Activated naive CD4-positive, alpha-beta T cell treated with anti-CD3 and anti-CD28 coated beads, Interleukin-2, amount 50 U/mL, for 24 hours (primary cell): ENCODE results near the gene HNF4A.
"Not testable (repeated sequence)": the region's sequence is repeated elsewhere in the genome, so short reads cannot be mapped to it uniquely, and the experiment has no call there.

ENCODE experiments used
- H3K27ac Mint-ChIP-seq: one replicate; pipeline ENCODE4 v1.8.0; 2021; ENCODE audit warnings: mild to moderate bottlenecking, mixed read lengths
- H3K27me3 Mint-ChIP-seq: one replicate; pipeline ENCODE4 v1.8.0; 2021; ENCODE audit warnings: mixed read lengths
- H3K36me3 Mint-ChIP-seq: one replicate; pipeline ENCODE4 v1.8.0; 2021; ENCODE audit warnings: mixed read lengths
- H3K4me1 Mint-ChIP-seq: one replicate; pipeline ENCODE4 v1.8.0; 2021; ENCODE audit warnings: mixed read lengths
- H3K4me3 Mint-ChIP-seq: one replicate; pipeline ENCODE4 v1.8.0; 2021; ENCODE audit warnings: mild to moderate bottlenecking, mixed read lengths
- H3K9me3 Mint-ChIP-seq: one replicate; pipeline ENCODE4 v1.8.0; 2021; ENCODE audit warnings: mixed read lengths

Gene HNF4A

DNA sequence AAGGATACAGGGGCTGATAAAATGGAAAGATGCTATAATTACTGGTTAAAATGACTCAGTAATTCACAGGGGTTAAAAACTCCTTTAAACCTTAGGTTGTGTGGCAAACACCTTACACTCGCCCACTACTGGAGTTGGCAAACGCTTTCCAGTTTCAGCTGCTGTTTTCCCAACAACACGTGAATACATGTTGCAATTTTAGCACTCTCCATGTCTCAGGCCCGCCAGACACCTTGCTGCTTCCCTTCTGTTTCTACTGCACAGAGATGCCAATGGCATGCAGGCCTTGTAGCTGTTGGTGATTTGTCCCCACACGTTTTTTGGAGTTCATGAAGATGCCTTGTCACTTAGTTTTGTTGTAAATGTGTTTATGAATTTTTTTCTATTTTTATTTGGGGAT, 114.8 kb downstream of the HNF4A start:
- no peak overlapping the region for H3K27ac Mint-ChIP-seq
- H3K4me1 Mint-ChIP-seq, result peaks cover 5% of the 10 kb centered on the region
- no peak overlapping the region for H3K4me3 Mint-ChIP-seq
- no peaks in the 10 kb centered on the region for H3K36me3 Mint-ChIP-seq
- no peaks in the 10 kb centered on the region for H3K9me3 Mint-ChIP-seq
- no peaks in the 10 kb centered on the region for H3K27me3 Mint-ChIP-seq

GRCh38 chr20:44471481-44471882, 116.0 kb downstream of the HNF4A start:
- no peak overlapping the region for H3K27ac Mint-ChIP-seq
- H3K9me3 Mint-ChIP-seq, result no peaks in the 10 kb centered on the region
- peaks cover 12% of the 10 kb centered on the region for H3K4me1 Mint-ChIP-seq
- H3K27me3 Mint-ChIP-seq, result no peaks in the 10 kb centered on the region
- H3K36me3 Mint-ChIP-seq, result no peaks in the 10 kb centered on the region
- no peak overlapping the region for H3K4me3 Mint-ChIP-seq

DNA sequence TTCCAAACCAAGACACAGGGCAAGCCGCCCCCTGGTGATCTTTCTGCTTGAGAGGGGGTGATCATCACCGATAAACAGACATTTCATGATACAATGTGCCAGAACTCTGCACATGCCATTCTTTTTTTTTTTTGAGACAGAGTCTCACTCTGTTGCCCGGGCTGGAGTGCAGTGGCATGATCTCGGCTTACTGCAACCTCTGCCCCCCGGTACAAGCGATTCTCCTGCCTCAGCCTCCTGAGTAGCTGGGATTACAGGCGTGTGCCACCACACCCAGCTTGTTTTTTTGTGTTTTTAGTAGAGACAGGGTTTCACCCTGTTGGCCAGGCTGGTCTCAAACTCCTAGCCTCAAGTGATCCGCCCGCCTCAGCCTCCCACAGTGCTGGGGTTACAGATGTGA, 116.8 kb downstream of the HNF4A start:
- not testable (repeated sequence) for H3K9me3 Mint-ChIP-seq, H3K27me3 Mint-ChIP-seq, H3K27ac Mint-ChIP-seq, H3K36me3 Mint-ChIP-seq, H3K4me3 Mint-ChIP-seq
- H3K4me1 Mint-ChIP-seq, result peaks cover 20% of the 10 kb centered on the region

DNA sequence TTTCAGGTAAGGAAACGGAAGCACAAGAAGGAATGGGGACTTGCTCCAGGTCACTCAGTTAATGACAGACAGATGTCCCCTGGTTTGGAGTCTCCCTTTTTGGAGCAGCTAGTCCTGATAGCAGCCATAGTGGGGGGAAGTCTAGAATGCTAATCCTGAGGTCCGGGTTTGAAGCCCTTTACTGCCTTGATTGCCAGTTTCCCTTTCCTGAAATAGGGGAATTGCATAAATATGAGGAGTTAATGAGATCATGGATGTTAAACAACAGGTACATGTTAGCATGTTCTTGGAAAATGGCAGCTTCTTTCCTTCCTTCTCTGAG, 119.8 kb downstream of the HNF4A start:
- H3K27ac Mint-ChIP-seq, result peak overlapping the region; percentile 97
- no peaks in the 10 kb centered on the region for H3K27me3 Mint-ChIP-seq
- H3K4me3 Mint-ChIP-seq, result peak overlapping the region; percentile 95
- peaks cover 29% of the 10 kb centered on the region for H3K4me1 Mint-ChIP-seq
- no peaks in the 10 kb centered on the region for H3K9me3 Mint-ChIP-seq
- H3K36me3 Mint-ChIP-seq, result peaks cover 3% of the 10 kb centered on the region

DNA sequence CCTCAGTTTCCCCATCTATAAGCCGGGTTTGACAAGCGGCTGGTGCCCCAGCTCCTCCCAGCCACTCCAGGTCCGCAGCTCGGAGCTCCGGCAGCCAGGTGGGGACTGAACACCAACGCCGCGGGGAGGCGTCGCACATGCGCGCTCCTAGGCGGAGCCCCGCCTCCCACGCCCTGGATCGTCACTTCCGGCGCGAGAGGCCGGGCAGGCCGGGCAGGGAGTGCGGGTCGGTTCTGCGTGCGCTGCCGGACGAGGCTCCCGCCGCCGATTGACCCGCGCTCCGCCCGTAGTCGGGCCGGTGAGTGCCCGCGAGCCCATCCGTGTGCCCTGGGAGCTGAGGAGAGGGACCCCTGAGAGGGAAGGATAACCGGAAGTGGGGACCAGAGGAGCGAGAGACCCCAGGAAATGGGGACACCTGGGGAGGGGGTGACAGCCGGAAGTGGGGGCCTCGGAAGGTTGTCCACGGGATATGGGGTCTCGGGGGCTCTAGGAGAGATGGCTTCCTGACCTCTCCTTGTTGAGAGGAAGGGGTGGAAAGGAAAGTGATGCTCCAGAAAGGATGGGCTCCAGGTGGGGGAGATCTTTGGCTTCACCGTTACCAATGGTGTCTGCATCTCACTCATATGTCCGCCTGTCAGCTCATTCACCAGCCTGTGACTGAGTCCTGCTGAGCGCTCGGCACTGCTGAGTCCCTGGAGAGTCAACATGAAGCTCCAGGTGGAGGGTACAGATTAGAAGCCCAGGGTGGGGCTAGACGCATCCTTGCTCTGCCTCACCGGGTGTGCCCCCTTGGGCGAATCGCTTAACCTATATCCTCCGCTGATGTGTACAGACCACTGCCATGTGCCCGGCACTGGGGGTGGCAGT, 120.4 kb downstream of the HNF4A start, which contains the start of gene TTPAL:
TSS of gene TTPAL (plus strand) at position 181 of the 867 bp plus-strand sequence. CDS start 4,126 bp downstream, outside the sequence.
- Mint-ChIP-seq H3K9me3 (no peaks in the 10 kb centered on the region), H3K36me3 (peaks cover 4% of the 10 kb centered on the region), H3K27ac (peak within 1 kb of the TSS; percentile 97), H3K4me3 (peak within 1 kb of the TSS; percentile 95), H3K27me3 (no peaks in the 10 kb centered on the region), H3K4me1 (peaks cover 29% of the 10 kb centered on the region)

DNA sequence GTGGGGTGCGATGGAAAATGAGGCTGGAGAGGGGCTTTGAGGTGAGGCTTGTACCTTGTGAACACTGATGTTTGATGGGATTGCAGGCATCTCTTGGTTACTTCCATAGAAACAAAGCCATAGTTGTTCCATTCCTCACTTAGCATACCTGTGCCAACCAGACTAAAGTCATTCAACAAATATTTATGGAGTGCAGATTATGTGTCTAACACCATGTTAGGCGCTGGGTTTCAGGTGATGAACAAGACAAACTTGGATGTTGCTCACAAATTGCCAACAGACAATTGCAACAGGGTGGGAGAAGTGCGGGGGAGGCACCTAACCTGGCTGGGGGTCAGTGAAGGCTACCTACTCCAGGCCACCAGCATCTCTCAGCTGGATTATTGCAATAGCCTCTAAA, 121.7 kb downstream of the HNF4A start:
- Mint-ChIP-seq H3K36me3 (peaks cover 8% of the 10 kb centered on the region), H3K9me3 (no peaks in the 10 kb centered on the region), H3K4me1 (peaks cover 29% of the 10 kb centered on the region), H3K27ac (no peak overlapping the region), H3K4me3 (peak overlapping the region; percentile 95), H3K27me3 (no peaks in the 10 kb centered on the region)

DNA sequence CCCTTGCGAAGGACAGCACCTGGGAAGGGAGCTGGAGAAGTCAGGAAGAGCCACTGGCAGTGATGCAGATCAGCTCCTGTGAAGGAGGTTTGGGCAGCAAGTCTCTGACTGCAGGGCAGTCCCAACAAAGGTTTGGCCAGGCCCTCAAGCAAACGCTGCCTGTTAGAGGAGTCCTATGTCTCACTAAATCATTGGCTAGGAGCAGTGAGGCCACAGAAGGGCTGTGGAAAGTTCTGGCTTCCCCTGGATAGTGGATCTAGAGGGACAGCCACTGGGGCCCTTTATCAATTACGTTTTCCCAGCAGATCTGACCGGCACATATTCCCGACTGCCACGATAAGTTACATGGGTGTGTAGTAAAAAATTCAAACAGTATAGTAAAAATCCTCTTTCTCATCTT, 122.7 kb downstream of the HNF4A start:
- H3K27ac Mint-ChIP-seq, result peak overlapping the region; percentile 38

GRCh38 chr20:44479643-44480042, 124.1 kb downstream of the HNF4A start:
- no peaks in the 10 kb centered on the region for H3K27me3 Mint-ChIP-seq
- H3K4me3 Mint-ChIP-seq, result no peak overlapping the region
- H3K36me3 Mint-ChIP-seq, result peaks cover 8% of the 10 kb centered on the region
- H3K9me3 Mint-ChIP-seq, result no peaks in the 10 kb centered on the region
- H3K4me1 Mint-ChIP-seq, result peaks cover 29% of the 10 kb centered on the region
- H3K27ac Mint-ChIP-seq, result no peak overlapping the region

More for the DNA sequence above, 122.7 kb downstream of the HNF4A start:
- no peak overlapping the region for H3K4me3 Mint-ChIP-seq
- H3K4me1 Mint-ChIP-seq, result peaks cover 29% of the 10 kb centered on the region
- no peaks in the 10 kb centered on the region for H3K9me3 Mint-ChIP-seq
- no peaks in the 10 kb centered on the region for H3K27me3 Mint-ChIP-seq
- H3K36me3 Mint-ChIP-seq, result peaks cover 8% of the 10 kb centered on the region

GRCh38 chr20:44480097-44480496, 124.6 kb downstream of the HNF4A start:
- H3K4me1 Mint-ChIP-seq, result peaks cover 28% of the 10 kb centered on the region
- H3K36me3 Mint-ChIP-seq, result peaks cover 10% of the 10 kb centered on the region
- H3K27me3 Mint-ChIP-seq, result no peaks in the 10 kb centered on the region
- no peak overlapping the region for H3K27ac Mint-ChIP-seq
- H3K9me3 Mint-ChIP-seq, result no peaks in the 10 kb centered on the region
- no peak overlapping the region for H3K4me3 Mint-ChIP-seq

DNA sequence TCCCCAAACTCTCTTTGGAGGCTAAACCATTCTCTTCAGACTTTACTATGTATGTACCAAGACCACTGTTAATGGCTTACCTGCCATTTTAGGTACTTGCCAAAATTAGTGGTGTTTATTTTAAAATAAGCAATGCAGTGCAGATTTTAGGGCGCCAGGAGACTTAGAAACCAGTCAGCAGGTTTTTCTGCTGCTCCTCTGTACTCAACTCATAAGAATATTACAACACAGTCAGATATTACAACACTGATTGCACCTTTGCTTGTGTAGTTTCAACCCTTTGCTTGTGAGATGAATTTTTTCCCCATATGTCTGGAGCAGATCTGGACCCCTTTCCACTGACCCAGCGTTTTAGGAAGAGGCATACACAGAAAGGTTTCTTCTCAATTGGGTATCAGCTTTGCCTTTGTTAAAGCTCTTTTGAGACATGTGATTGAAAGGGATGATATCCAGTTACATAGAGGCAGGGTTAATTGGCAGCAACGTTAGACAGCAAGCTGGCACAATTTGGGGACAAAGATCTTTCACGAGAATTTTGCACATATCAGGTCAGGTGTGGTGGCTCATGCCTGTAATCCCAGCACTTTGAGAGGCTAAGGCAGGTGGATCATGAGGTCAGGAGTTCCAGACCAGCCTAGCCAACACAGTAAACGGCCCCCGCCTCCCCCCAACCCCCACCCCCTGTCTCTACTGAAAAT, 126.4 kb downstream of the HNF4A start:
- H3K9me3 Mint-ChIP-seq, result no peaks in the 10 kb centered on the region
- H3K27me3 Mint-ChIP-seq, result no peaks in the 10 kb centered on the region
- peaks cover 16% of the 10 kb centered on the region for H3K4me1 Mint-ChIP-seq
- peak overlapping the region; percentile 35 for H3K27ac Mint-ChIP-seq
- no peak overlapping the region for H3K4me3 Mint-ChIP-seq
- peaks cover 14% of the 10 kb centered on the region for H3K36me3 Mint-ChIP-seq

GRCh38 chr20:44483112-44483511, 127.6 kb downstream of the HNF4A start:
- H3K36me3 Mint-ChIP-seq, result peaks cover 14% of the 10 kb centered on the region
- H3K4me1 Mint-ChIP-seq, result peaks cover 8% of the 10 kb centered on the region
- H3K27me3 Mint-ChIP-seq, result no peaks in the 10 kb centered on the region
- no peak overlapping the region for H3K4me3 Mint-ChIP-seq
- no peak overlapping the region for H3K27ac Mint-ChIP-seq
- no peaks in the 10 kb centered on the region for H3K9me3 Mint-ChIP-seq
